Spleen (tissue), 7 donors: Measurements from ENCODE around the gene OR8B3.

Source experiments
- CTCF ChIP-seq, 11 experiments: fragments of 200-600 bp in 7 of 11; fragments of 450-650 bp in 4 of 11; sonication (generic) in 4 of 11; IDR thresholded peaks in 8 of 11; conservative IDR thresholded peaks in 3 of 11; 1 replicate in 7 of 11; 2 replicates in 4 of 11; pipeline versions ENCODE4 v1.4.0 to v1.8.0; 2016 to 2021; ENCODE audit warnings: antibody characterized with exemption in 11 of 11, inconsistent platforms in 4 of 11, mild to moderate bottlenecking in 1 of 11
- POLR2A ChIP-seq, 3 donors: fragments of 450-650 bp; IDR thresholded peaks; one replicate each; pipeline ENCODE4 v1.5.1; 2017; ENCODE audit warnings: antibody characterized with exemption in 3 of 3, mild to moderate bottlenecking in 1 of 3
- donor health status: DM: no; HTN: no; CAD: no; lungs with moderate emphysema.
- donor health status: DM: no; HTN: no; CAD: no.
- donor health status: DM: no; HTN: no; CAD: no.

GRCh38 chr11:124394408-124394807 lies 4.4 kb downstream of the OR8B3 start:
- TF ChIP-seq CTCF (IDR thresholded peaks at IDR 0.05 in 8 of 11, conservative IDR thresholded peaks at IDR 0.05 in 3 of 11) (no peak), POLR2A (IDR thresholded peaks at IDR 0.05) (no peak)
